Measurements from ENCODE around the gene GSTP1. TPM values are rescaled to one million over a fixed set of nuclear protein-coding genes. Genes with fewer than 3 reads are reported as not detected.

The GSTP1 gene
- polyA plus RNA-seq, 1 donor (not counting 4 experiments of a cell fraction or from before 2014, with no cell fraction given), result 1,575 TPM

DNA sequence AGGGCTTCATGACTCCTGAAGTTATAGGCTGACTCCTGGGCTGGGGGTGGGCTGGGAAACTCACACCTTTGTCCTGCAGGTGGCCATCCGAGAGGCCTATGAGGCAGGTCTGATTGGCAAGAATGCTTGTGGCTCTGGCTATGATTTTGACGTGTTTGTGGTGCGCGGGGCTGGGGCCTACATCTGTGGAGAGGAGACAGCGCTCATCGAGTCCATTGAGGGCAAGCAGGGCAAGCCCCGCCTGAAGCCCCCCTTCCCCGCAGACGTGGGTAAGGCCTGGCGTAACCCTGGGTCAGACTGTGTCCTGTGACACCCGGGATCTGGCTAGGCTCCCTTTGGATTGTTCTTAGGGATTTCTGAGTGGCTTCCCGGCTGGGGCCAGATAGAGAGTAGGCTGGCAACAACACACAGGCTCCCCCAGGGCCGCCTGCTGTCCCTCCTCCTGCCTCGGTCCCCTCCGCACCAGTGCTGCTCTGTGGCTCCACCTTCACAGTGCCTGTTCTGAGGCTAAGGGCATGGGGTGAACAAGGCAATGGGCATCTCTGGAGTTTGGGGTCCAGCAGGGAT lies 26.8 kb downstream of the GSTP1 start:
- Histone ChIP-seq H3K9ac (ENCODE audit: control insufficient read depth, extremely low read depth, insufficient read depth, low read length) (no peak overlapping the region), H3K4me2 (ENCODE audit: control insufficient read depth, extremely low read depth, insufficient read depth, low read depth, low read length) (no peak overlapping the region), H2AFZ (ENCODE audit: control insufficient read depth, low read length) (no peak overlapping the region), H3K79me2 (ENCODE audit: control insufficient read depth, insufficient read depth, low read length) (peaks cover 17% of the 10 kb centered on the region), H3K27ac (ENCODE audit: control insufficient read depth, insufficient read depth, low read length) (no peak overlapping the region), H3K9me3 (ENCODE audit: control insufficient read depth, low read depth, low read length) (no peaks in the 10 kb centered on the region), H4K20me1 (ENCODE audit: control insufficient read depth, extremely low read depth, insufficient read depth, low read length) (no peaks in the 10 kb centered on the region), H3K27me3 (ENCODE audit: control insufficient read depth, extremely low read depth, insufficient read depth, low read length) (no peaks in the 10 kb centered on the region), H3K4me1 (ENCODE audit: control insufficient read depth, extremely low read depth, insufficient read depth, low read length) (peaks cover 23% of the 10 kb centered on the region), H3K4me3 (ENCODE audit: control insufficient read depth in 2 of 3, extremely low read depth in 1 of 3, insufficient read depth in 2 of 3, low read depth in 1 of 3, low read length in 3 of 3) (no peak overlapping the region), H3K9me1 (ENCODE audit: control insufficient read depth, extremely low read depth, insufficient read depth, low read length) (no peaks in the 10 kb centered on the region), H3K36me3 (ENCODE audit: control insufficient read depth in 2 of 2, extremely low read depth in 1 of 2, insufficient read depth in 2 of 2, low read length in 2 of 2) (peaks cover 23 to 28% of the 10 kb centered on the region in 2 experiments)
- no peak for DNase-seq (ENCODE audit: low read depth, low spot score)
- dilution Hi-C loops (cut with MboI; ENCODE audit: extremely low pct_ligation_motif_present, low sequenced_read_pairs), result no loop called here
- FAIRE-seq, result no peak
- TF ChIP-seq, protein P1, sequence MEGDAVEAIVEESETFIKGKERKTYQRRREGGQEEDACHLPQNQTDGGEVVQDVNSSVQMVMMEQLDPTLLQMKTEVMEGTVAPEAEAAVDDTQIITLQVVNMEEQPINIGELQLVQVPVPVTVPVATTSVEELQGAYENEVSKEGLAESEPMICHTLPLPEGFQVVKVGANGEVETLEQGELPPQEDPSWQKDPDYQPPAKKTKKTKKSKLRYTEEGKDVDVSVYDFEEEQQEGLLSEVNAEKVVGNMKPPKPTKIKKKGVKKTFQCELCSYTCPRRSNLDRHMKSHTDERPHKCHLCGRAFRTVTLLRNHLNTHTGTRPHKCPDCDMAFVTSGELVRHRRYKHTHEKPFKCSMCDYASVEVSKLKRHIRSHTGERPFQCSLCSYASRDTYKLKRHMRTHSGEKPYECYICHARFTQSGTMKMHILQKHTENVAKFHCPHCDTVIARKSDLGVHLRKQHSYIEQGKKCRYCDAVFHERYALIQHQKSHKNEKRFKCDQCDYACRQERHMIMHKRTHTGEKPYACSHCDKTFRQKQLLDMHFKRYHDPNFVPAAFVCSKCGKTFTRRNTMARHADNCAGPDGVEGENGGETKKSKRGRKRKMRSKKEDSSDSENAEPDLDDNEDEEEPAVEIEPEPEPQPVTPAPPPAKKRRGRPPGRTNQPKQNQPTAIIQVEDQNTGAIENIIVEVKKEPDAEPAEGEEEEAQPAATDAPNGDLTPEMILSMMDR (optimal IDR thresholded peaks at IDR 0.05 in 1 of 3, IDR thresholded peaks at IDR 0.05 in 1 of 3, conservative IDR thresholded peaks at IDR 0.05 in 1 of 3; ENCODE audit: extremely low read depth in 1 of 3, insufficient read depth in 2 of 3, low read length in 3 of 3), result no peak
- no peak for TF ChIP-seq EZH2 (IDR thresholded peaks at IDR 0.05; ENCODE audit: low read length)

DNA sequence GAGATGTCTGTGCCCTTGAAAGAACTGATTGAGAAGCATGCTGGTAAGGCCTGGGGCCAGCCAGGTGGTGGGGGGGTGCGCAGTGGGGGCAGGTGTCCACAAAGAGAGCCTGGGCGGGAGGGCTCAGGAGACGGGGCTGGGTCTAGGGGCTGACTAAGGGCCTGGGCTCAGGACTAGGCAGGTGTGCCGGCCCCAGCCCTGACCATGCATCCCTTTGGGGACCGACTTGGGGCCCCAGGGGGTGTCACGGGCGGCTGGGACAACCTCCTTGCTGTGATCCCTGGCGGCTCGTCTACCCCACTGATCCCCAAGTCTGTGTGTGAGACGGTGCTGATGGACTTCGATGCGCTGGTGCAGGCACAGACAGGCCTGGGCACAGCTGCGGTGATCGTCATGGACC lies 27.6 kb downstream of the GSTP1 start:
- no peaks in the 10 kb centered on the region for H4K20me1 ChIP-seq (ENCODE audit: control insufficient read depth, extremely low read depth, insufficient read depth, low read length)
- H3K9ac ChIP-seq (ENCODE audit: control insufficient read depth, extremely low read depth, insufficient read depth, low read length), result no peak overlapping the region
- dilution Hi-C loops (cut with MboI; ENCODE audit: extremely low pct_ligation_motif_present, low sequenced_read_pairs), result no loop called here
- peaks cover 17% of the 10 kb centered on the region for H3K79me2 ChIP-seq (ENCODE audit: control insufficient read depth, insufficient read depth, low read length)
- FAIRE-seq (no peak), DNase-seq (ENCODE audit: low read depth, low spot score) (no peak)
- no peaks in the 10 kb centered on the region for H3K9me1 ChIP-seq (ENCODE audit: control insufficient read depth, extremely low read depth, insufficient read depth, low read length)
- no peak overlapping the region for H3K4me2 ChIP-seq (ENCODE audit: control insufficient read depth, extremely low read depth, insufficient read depth, low read depth, low read length)
- TF ChIP-seq, protein P1 (optimal IDR thresholded peaks at IDR 0.05 in 1 of 3, IDR thresholded peaks at IDR 0.05 in 1 of 3, conservative IDR thresholded peaks at IDR 0.05 in 1 of 3; ENCODE audit: extremely low read depth in 1 of 3, insufficient read depth in 2 of 3, low read length in 3 of 3), result no peak
- TF ChIP-seq EZH2 (IDR thresholded peaks at IDR 0.05; ENCODE audit: low read length), result no peak
- peaks cover 21% of the 10 kb centered on the region for H3K4me1 ChIP-seq (ENCODE audit: control insufficient read depth, extremely low read depth, insufficient read depth, low read length)
- H2AFZ ChIP-seq (ENCODE audit: control insufficient read depth, low read length), result no peak overlapping the region
- no peaks in the 10 kb centered on the region for H3K9me3 ChIP-seq (ENCODE audit: control insufficient read depth, low read depth, low read length)
- peaks cover 23 to 28% of the 10 kb centered on the region in 2 experiments for H3K36me3 ChIP-seq (ENCODE audit: control insufficient read depth in 2 of 2, extremely low read depth in 1 of 2, insufficient read depth in 2 of 2, low read length in 2 of 2)
- peaks cover 2% of the 10 kb centered on the region for H3K27me3 ChIP-seq (ENCODE audit: control insufficient read depth, extremely low read depth, insufficient read depth, low read length)
- no peak overlapping the region for H3K27ac ChIP-seq (ENCODE audit: control insufficient read depth, insufficient read depth, low read length)
- H3K4me3 ChIP-seq (ENCODE audit: control insufficient read depth in 2 of 3, extremely low read depth in 1 of 3, insufficient read depth in 2 of 3, low read depth in 1 of 3, low read length in 3 of 3), result no peak overlapping the region

Measured in keratinocyte (primary cell).